Tibial nerve (tissue), 4 donors: ENCODE results near the gene KDM4B.

ENCODE experiments used
- CTCF ChIP-seq, 5 experiments: fragments of 200-600 bp in 3 of 5; fragments of 450-650 bp in 2 of 5; sonication (generic) in 3 of 5; IDR thresholded peaks; one replicate each; pipeline ENCODE4 v1.5.1; 2016 to 2019; ENCODE audit warnings: antibody characterized with exemption in 5 of 5, mild to moderate bottlenecking in 3 of 5, moderate library complexity in 2 of 5
- EP300 ChIP-seq, 2 donors: sonication (generic); formaldehyde crosslinking; IDR thresholded peaks; one replicate each; pipeline ENCODE4 v1.6.1; 2017; ENCODE audit warnings: antibody characterized with exemption in 2 of 2, mild to moderate bottlenecking in 1 of 2
- POLR2A ChIP-seq, 2 donors: fragments of 450-650 bp; IDR thresholded peaks; one replicate each; pipeline ENCODE4 v1.6.1; 2017; ENCODE audit warnings: antibody characterized with exemption in 2 of 2, mild to moderate bottlenecking in 2 of 2, moderate library complexity in 2 of 2

GRCh38 chr19:4969772-4970531, 1.0 kb downstream of the KDM4B start:
- TF ChIP-seq CTCF (IDR thresholded peaks at IDR 0.05) (no peak), EP300 (IDR thresholded peaks at IDR 0.05) (peak in 1 of 2 donors; percentile 24), POLR2A (IDR thresholded peaks at IDR 0.05) (no peak)
